Measurements from ENCODE around the gene TSC22D3. TPM values are rescaled to one million over a fixed set of nuclear protein-coding genes. Genes with fewer than 3 reads are reported as not detected.
A peak's percentile ranks its signal among the peaks of the same experiment; 100 is the strongest.

The TSC22D3 gene
- total and polyA plus RNA-seq, 4 donors, result 119 to 150 (median 131) TPM

- Histone ChIP-seq H3K4me1 (ENCODE audit: control insufficient read depth, insufficient read depth, low read length) (peaks cover 42% of the 10 kb centered on the region), H3K9me3 (ENCODE audit: control insufficient read depth, insufficient read depth, low read length) (no peaks in the 10 kb centered on the region), H3K36me3 (ENCODE audit: control insufficient read depth, insufficient read depth, low read length) (no peaks in the 10 kb centered on the region), H3K27ac (ENCODE audit: low read depth, low read length) (peak overlapping the region; percentile 52), H3K4me3 (ENCODE audit: low read depth, low read length) (no peak overlapping the region), H3K27me3 (ENCODE audit: control insufficient read depth, insufficient read depth, low read length) (peaks cover 27% of the 10 kb centered on the region)
- DNase-seq (ENCODE audit: low read depth in 4 of 6, low spot score in 6 of 6), result no peak
- WGBS (ENCODE audit: insufficient coverage), result 47% methylated on average over 3 of the region's 8 CpGs
Measured at GRCh38 chrX:107736781-107737531, 38.6 kb downstream of the TSC22D3 start.

- H3K27me3 ChIP-seq (ENCODE audit: control insufficient read depth, insufficient read depth, low read length), result peaks cover 21% of the 10 kb centered on the region
- H3K9me3 ChIP-seq (ENCODE audit: control insufficient read depth, insufficient read depth, low read length), result no peaks in the 10 kb centered on the region
- no peak for DNase-seq (ENCODE audit: low read depth in 4 of 6, low spot score in 6 of 6)
- H3K4me3 ChIP-seq (ENCODE audit: low read depth, low read length), result no peak overlapping the region
- no peak overlapping the region for H3K27ac ChIP-seq (ENCODE audit: low read depth, low read length)
- H3K4me1 ChIP-seq (ENCODE audit: control insufficient read depth, insufficient read depth, low read length), result peaks cover 33% of the 10 kb centered on the region
- no CpG with 5 or more reads among the region's 3 CpGs for WGBS (ENCODE audit: insufficient coverage)
- no peaks in the 10 kb centered on the region for H3K36me3 ChIP-seq (ENCODE audit: control insufficient read depth, insufficient read depth, low read length)
Measured at GRCh38 chrX:107734646-107735045, 40.9 kb downstream of the TSC22D3 start.

- H3K27me3 ChIP-seq (ENCODE audit: control insufficient read depth, insufficient read depth, low read length), result peaks cover 27% of the 10 kb centered on the region
- WGBS (ENCODE audit: insufficient coverage), result 76% methylated on average over 4 of the region's 4 CpGs
Measured at GRCh38 chrX:107733686-107734085, 41.9 kb downstream of the TSC22D3 start.

GRCh38 chrX:107731831-107732502 lies 43.6 kb downstream of the TSC22D3 start:
- Histone ChIP-seq H3K4me3 (ENCODE audit: low read depth, low read length) (no peak overlapping the region), H3K9me3 (ENCODE audit: control insufficient read depth, insufficient read depth, low read length) (no peaks in the 10 kb centered on the region), H3K4me1 (ENCODE audit: control insufficient read depth, insufficient read depth, low read length) (peaks cover 19% of the 10 kb centered on the region), H3K27me3 (ENCODE audit: control insufficient read depth, insufficient read depth, low read length) (peaks cover 30% of the 10 kb centered on the region), H3K27ac (ENCODE audit: low read depth, low read length) (peak overlapping the region; percentile 40), H3K36me3 (ENCODE audit: control insufficient read depth, insufficient read depth, low read length) (no peaks in the 10 kb centered on the region)
- WGBS (ENCODE audit: insufficient coverage), result 52% methylated on average over 5 of the region's 7 CpGs
- DNase-seq (ENCODE audit: low read depth in 4 of 6, low spot score in 6 of 6), result peak in 2 of 6 donors; percentile 47 to 77

More at GRCh38 chrX:107733686-107734085, 41.9 kb downstream of the TSC22D3 start:
- H3K4me3 ChIP-seq (ENCODE audit: low read depth, low read length), result no peak overlapping the region
- no peaks in the 10 kb centered on the region for H3K9me3 ChIP-seq (ENCODE audit: control insufficient read depth, insufficient read depth, low read length)
- no peak for DNase-seq (ENCODE audit: low read depth in 4 of 6, low spot score in 6 of 6)
- H3K27ac ChIP-seq (ENCODE audit: low read depth, low read length), result no peak overlapping the region
- H3K4me1 ChIP-seq (ENCODE audit: control insufficient read depth, insufficient read depth, low read length), result peaks cover 32% of the 10 kb centered on the region
- no peaks in the 10 kb centered on the region for H3K36me3 ChIP-seq (ENCODE audit: control insufficient read depth, insufficient read depth, low read length)

- no peak for DNase-seq (ENCODE audit: low read depth in 4 of 6, low spot score in 6 of 6)
Measured at GRCh38 chrX:107730991-107731766, 44.4 kb downstream of the TSC22D3 start.

GRCh38 chrX:107730298-107730655 lies 45.3 kb downstream of the TSC22D3 start:
- Histone ChIP-seq H3K27me3 (ENCODE audit: control insufficient read depth, insufficient read depth, low read length) (peaks cover 23% of the 10 kb centered on the region), H3K27ac (ENCODE audit: low read depth, low read length) (no peak overlapping the region), H3K4me1 (ENCODE audit: control insufficient read depth, insufficient read depth, low read length) (peaks cover 23% of the 10 kb centered on the region), H3K36me3 (ENCODE audit: control insufficient read depth, insufficient read depth, low read length) (no peaks in the 10 kb centered on the region), H3K4me3 (ENCODE audit: low read depth, low read length) (no peak overlapping the region), H3K9me3 (ENCODE audit: control insufficient read depth, insufficient read depth, low read length) (no peaks in the 10 kb centered on the region)
- DNase-seq (ENCODE audit: low read depth in 4 of 6, low spot score in 6 of 6), result no peak
- 40% methylated on average over 1 of the region's 1 CpG for WGBS (ENCODE audit: insufficient coverage)

More at GRCh38 chrX:107730991-107731766, 44.4 kb downstream of the TSC22D3 start:
- Histone ChIP-seq H3K27ac (ENCODE audit: low read depth, low read length) (peak overlapping the region; percentile 40), H3K27me3 (ENCODE audit: control insufficient read depth, insufficient read depth, low read length) (peaks cover 28% of the 10 kb centered on the region), H3K9me3 (ENCODE audit: control insufficient read depth, insufficient read depth, low read length) (no peaks in the 10 kb centered on the region), H3K4me3 (ENCODE audit: low read depth, low read length) (no peak overlapping the region), H3K36me3 (ENCODE audit: control insufficient read depth, insufficient read depth, low read length) (no peaks in the 10 kb centered on the region), H3K4me1 (ENCODE audit: control insufficient read depth, insufficient read depth, low read length) (peaks cover 17% of the 10 kb centered on the region)
- 75% methylated on average over 6 of the region's 9 CpGs for WGBS (ENCODE audit: insufficient coverage)

- H3K4me3 ChIP-seq (ENCODE audit: low read depth, low read length), result no peak overlapping the region
- H3K36me3 ChIP-seq (ENCODE audit: control insufficient read depth, insufficient read depth, low read length), result no peaks in the 10 kb centered on the region
- no peaks in the 10 kb centered on the region for H3K9me3 ChIP-seq (ENCODE audit: control insufficient read depth, insufficient read depth, low read length)
- peaks cover 23% of the 10 kb centered on the region for H3K4me1 ChIP-seq (ENCODE audit: control insufficient read depth, insufficient read depth, low read length)
- DNase-seq (ENCODE audit: low read depth in 4 of 6, low spot score in 6 of 6), result no peak
- peaks cover 23% of the 10 kb centered on the region for H3K27me3 ChIP-seq (ENCODE audit: control insufficient read depth, insufficient read depth, low read length)
- 40% methylated on average over 1 of the region's 8 CpGs for WGBS (ENCODE audit: insufficient coverage)
- no peak overlapping the region for H3K27ac ChIP-seq (ENCODE audit: low read depth, low read length)
Measured at GRCh38 chrX:107729558-107730297, 45.9 kb downstream of the TSC22D3 start.

- no peak overlapping the region for H3K4me3 ChIP-seq (ENCODE audit: low read depth, low read length)
- H3K27ac ChIP-seq (ENCODE audit: low read depth, low read length), result no peak overlapping the region
- WGBS (ENCODE audit: insufficient coverage), result 88% methylated on average over 3 of the region's 4 CpGs
- peaks cover 28% of the 10 kb centered on the region for H3K4me1 ChIP-seq (ENCODE audit: control insufficient read depth, insufficient read depth, low read length)
- peaks cover 2% of the 10 kb centered on the region for H3K9me3 ChIP-seq (ENCODE audit: control insufficient read depth, insufficient read depth, low read length)
- H3K36me3 ChIP-seq (ENCODE audit: control insufficient read depth, insufficient read depth, low read length), result no peaks in the 10 kb centered on the region
- no peak for DNase-seq (ENCODE audit: low read depth in 4 of 6, low spot score in 6 of 6)
- peaks cover 19% of the 10 kb centered on the region for H3K27me3 ChIP-seq (ENCODE audit: control insufficient read depth, insufficient read depth, low read length)
Measured at GRCh38 chrX:107728371-107729099, 47.1 kb downstream of the TSC22D3 start.

Measured in spinal cord (tissue), 10 donors.